Choroid plexus epithelial cell (primary cell): Measurements from ENCODE around the gene QSOX2.
"Not testable (repeated sequence)": the region's sequence is repeated elsewhere in the genome, so short reads cannot be mapped to it uniquely, and the experiment has no call there.

ENCODE experiments used
- DNase-seq: peaks from one replicate; pipeline ENCODE4 v3.0.0-alpha.2; 2010; ENCODE audit warnings: low read depth
- H3K4me3 ChIP-seq: 2 replicates; pipeline ENCODE4 v1.5.1; 2011; ENCODE audit warnings: low read depth, mild to moderate bottlenecking, control low read depth, low read length, moderate library complexity
- TF ChIP-seq, protein P1 (sequence below): conservative IDR thresholded peaks from 2 replicates; pipeline ENCODE4 v1.5.1; 2011; ENCODE audit warnings: low read depth, mild to moderate bottlenecking, control low read depth, inconsistent platforms, low read length, moderate library complexity

QSOX2 gene

DNA sequence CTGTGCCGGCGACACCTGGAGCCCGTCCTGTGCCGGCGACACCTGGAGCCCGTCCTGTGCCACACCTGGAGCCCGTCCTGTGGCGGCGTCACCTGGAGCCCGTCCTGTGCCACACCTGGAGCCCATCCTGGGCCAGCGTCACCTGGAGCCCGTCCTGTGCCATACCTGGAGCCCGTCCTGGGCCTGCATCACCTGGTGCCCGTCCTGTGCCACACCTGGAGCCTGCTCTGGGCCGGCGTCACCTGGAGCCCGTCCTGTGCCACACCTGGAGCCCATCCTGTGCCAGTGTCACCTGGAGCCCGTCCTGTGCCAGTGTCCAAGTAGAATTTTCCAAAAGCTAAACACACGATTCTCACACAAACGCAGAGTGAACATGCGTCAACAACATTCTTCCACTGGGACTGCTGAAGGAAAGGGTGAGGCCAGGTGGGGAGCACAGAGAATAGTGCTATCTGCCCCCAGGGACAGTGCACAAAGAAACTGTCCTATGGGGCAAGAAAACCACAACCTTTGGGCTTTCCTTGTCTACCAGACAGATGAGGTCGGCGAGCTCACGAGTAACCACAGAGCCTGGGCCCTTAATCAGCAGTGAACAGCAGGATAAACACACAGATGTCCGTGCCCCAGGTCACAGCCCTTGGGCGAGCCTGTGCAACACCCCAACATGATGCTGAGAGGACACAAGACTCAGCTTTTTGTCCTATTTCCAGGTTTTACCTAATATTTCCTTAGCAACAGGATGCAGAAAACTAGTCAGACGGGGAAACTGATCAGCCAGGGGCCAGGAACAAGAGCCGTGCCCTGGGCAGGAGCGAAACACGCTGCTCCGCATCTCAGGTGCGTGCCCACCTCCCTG, 7.9 kb downstream of the QSOX2 start:
- TF ChIP-seq, protein P1, sequence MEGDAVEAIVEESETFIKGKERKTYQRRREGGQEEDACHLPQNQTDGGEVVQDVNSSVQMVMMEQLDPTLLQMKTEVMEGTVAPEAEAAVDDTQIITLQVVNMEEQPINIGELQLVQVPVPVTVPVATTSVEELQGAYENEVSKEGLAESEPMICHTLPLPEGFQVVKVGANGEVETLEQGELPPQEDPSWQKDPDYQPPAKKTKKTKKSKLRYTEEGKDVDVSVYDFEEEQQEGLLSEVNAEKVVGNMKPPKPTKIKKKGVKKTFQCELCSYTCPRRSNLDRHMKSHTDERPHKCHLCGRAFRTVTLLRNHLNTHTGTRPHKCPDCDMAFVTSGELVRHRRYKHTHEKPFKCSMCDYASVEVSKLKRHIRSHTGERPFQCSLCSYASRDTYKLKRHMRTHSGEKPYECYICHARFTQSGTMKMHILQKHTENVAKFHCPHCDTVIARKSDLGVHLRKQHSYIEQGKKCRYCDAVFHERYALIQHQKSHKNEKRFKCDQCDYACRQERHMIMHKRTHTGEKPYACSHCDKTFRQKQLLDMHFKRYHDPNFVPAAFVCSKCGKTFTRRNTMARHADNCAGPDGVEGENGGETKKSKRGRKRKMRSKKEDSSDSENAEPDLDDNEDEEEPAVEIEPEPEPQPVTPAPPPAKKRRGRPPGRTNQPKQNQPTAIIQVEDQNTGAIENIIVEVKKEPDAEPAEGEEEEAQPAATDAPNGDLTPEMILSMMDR, result no peak
- DNase-seq, result no peak
- H3K4me3 ChIP-seq, result no peak overlapping the region

DNA sequence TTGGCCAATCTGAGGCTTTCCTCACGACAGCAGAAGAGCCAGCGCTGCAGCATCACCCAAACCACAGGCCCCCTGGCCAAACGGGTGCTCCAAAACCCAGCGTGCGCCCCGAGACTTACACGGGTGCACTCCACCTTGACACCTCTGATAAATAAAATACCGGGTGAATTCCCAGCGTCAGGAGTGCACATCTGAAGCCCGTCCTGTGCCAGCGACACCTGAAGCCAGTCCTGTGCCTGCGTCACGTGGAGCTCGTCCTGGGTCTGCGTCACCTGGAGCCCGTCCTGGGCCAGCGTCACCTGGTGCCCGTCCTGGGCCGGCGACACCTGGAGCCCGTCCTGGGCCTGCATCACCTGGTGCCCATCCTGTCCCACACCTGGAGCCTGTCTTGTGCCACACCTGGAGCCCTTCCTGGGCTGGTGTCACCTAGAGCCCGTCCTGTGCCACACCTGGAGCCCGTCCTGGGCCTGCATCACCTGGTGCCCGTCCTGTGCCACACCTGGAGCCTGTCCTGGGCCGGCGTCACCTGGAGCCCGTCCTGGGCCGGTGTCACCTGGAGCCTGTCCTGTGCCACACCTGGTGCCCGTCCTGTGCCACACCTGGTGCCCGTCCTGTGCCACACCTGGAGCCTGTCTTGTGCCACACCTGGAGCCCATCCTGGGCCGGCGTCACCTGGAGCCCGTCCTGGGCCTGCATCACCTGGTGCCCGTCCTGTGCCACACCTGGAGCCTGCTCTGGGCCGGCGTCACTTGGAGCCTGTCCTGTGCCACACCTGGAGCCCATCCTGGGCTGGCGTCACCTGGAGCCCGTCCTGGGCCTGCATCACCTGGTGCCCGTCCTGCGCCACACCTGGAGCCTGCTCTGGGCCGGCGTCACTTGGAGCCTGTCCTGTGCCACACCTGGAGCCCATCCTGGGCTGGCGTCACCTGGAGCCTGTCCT, 8.9 kb downstream of the QSOX2 start:
- DNase-seq, H3K4me3 ChIP-seq: not testable (repeated sequence)

DNA sequence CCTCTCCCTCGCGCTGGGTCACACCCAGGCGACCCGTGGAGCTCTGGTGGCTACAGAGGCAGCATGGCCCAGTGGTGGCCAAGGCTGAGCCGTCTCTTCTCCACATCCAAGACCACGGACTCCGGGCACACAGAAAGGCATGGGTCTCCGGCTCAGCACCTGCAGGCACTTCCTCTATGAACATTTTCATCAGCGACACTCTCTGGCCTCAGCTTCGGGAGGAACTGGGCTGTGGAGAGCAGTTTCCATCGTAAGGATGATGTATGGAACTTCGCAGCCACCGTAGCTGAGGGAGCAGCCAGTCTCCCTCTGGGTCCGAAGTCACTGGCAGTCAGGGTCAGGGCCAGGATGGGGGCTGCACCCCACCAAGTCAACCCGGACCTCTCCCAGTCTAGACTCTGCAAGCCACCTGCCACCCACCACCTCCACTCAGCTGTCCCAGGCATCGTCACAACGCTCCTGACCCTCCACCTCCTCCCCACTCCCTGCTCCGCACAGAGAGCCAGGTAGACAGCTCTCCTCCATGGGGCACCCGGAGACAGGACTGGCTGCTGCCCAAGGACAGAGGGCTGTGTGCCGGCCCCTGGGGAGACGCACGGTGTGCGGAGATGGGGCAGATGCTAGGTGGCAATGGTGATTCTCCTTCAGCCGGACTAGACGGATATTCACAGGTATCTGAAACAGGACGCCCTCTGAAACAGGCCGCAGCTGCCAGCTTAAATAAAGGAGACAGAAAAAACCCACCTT, 9.7 kb downstream of the QSOX2 start:
- TF ChIP-seq, protein P1, result no peak
- DNase-seq, result no peak
- H3K4me3 ChIP-seq, result no peak overlapping the region

DNA sequence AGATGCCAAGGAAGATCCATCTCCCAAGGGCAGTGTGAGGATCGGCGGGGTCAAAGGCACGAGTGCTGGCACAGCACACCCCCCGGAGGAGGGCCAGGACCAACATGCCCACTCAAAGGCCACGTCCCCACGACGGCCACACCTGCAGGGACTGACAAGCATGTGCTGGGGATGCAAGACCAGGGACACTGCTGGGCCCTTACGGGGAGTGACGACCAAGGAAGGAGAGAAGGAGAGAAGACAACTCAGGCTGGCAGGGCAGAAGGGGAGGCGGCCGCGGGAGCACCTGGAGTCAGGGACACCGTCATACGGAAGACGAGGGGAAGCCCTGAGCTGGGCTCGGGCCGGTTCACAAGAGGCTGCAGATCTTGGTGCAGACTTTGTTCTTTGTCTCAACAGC, 10.4 kb downstream of the QSOX2 start:
- no peak overlapping the region for H3K4me3 ChIP-seq
- no peak for DNase-seq
- TF ChIP-seq, protein P1, result no peak

DNA sequence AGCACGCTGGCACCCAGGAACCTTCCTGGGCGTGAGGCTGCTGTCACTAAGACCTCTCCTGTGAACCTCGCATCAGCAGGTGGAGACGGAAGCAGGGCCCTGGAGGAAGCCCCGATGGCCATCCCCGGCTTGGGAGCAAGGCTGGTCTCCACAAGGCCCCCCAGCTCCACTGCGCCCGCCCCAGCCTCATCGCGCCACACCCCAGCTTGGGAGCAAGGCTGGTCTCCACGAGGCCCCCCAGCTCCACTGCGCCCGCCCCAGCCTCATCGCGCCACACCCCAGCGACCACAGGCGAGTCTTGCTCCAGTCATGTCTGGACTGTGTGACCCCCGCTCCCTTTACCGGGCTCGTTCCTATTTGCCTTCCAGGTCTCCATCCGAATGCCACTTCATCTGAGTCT, 11.0 kb downstream of the QSOX2 start:
- TF ChIP-seq, protein P1, result no peak
- DNase-seq, result no peak
- H3K4me3 ChIP-seq, result no peak overlapping the region

DNA sequence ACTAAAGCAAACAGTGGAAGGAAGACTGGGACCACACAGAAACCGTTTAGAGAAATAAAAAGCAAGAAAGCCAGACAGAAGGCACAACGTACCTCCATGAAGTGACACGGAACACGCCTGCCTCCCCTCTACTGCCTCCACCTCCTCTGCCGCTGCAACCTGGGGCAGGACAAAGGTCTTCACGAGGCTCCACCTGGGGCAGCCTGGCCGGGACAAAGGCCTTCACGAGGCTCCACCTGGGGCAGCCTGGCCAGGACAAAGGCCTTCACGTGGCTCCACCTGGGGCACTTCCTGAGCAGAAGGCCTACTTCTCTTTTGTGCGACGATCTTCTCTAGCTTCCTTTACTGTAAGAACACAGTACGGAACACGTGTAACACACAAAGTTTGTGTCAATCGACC, 11.7 kb downstream of the QSOX2 start:
- DNase-seq, result no peak
- TF ChIP-seq, protein P1, result no peak
- no peak overlapping the region for H3K4me3 ChIP-seq

DNA sequence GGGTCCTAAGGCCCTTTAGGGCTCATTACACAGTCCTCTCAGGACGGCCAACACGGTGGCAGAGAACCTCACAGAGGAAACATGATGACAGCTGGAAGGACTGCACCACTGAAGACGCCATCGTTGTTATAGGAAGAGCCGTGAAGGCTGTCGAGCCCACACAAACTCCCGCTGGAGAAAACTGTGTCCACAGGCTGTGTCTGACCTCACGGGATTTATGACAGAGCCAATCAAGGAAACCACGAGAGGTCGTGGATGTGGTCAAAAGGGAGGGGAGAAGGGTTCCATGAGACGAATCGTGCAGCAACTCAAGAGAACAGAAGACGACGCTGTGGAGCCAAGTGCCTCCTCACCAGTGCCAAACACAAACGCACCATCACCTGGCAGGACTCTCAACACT, 12.2 kb downstream of the QSOX2 start:
- DNase-seq, result no peak
- TF ChIP-seq, protein P1, result no peak
- no peak overlapping the region for H3K4me3 ChIP-seq
